HUES48 (cell line): ENCODE data around the gene MEGF6.

ENCODE experiments used
- H3K27ac ChIP-seq: one replicate; pipeline ENCODE4 v1.7.0; 2013; ENCODE audit warnings: low read depth, low read length, inconsistent platforms
- H3K27me3 ChIP-seq: 2 replicates; pipeline ENCODE4 v1.6.1; 2013; ENCODE audit warnings: mild to moderate bottlenecking, low read length; ENCODE audit not compliant: control insufficient read depth, insufficient read depth
- H3K36me3 ChIP-seq: 2 replicates; pipeline ENCODE4 v1.6.1; 2013; ENCODE audit warnings: low read length; ENCODE audit not compliant: control insufficient read depth, insufficient read depth
- H3K4me1 ChIP-seq: 2 replicates; pipeline ENCODE4 v1.6.1; 2013; ENCODE audit warnings: mild to moderate bottlenecking, low read length; ENCODE audit not compliant: control insufficient read depth, insufficient read depth
- H3K4me3 ChIP-seq: 2 replicates; pipeline ENCODE4 v1.5.1; 2013; ENCODE audit warnings: mild to moderate bottlenecking, low read depth, low read length
- H3K9ac ChIP-seq: 2 replicates; pipeline ENCODE4 v1.6.1; 2013; ENCODE audit warnings: mild to moderate bottlenecking, low read depth, low read length, moderate library complexity
- H3K9me3 ChIP-seq: 2 replicates; pipeline ENCODE4 v1.6.1; 2013; ENCODE audit warnings: low read length; ENCODE audit not compliant: control insufficient read depth, insufficient read depth

The MEGF6 gene

GRCh38 chr1:3652548-3653285 lies 41.4 kb upstream of the MEGF6 start:
- Histone ChIP-seq H3K9ac (no peak overlapping the region), H3K27ac (no peak overlapping the region), H3K27me3 (peaks cover 74% of the 10 kb centered on the region), H3K4me1 (peaks cover 8% of the 10 kb centered on the region; the same call in 1 of the 2 replicates), H3K4me3 (peak overlapping the region; percentile 95), H3K36me3 (0 out of 2 replicates have a peak, but pooled peaks cover 5% of the 10 kb centered on the region), H3K9me3 (no peaks in the 10 kb centered on the region)

- no peaks in the 10 kb centered on the region for H3K9me3 ChIP-seq
- H3K4me3 ChIP-seq = peak within 1 kb of the TSS; percentile 95
- no peak within 1 kb of the TSS for H3K27ac ChIP-seq
- peaks cover 12% of the 10 kb centered on the region for H3K36me3 ChIP-seq
- no peak within 1 kb of the TSS for H3K9ac ChIP-seq
- H3K27me3 ChIP-seq = peaks cover 69% of the 10 kb centered on the region
- peaks cover 8% of the 10 kb centered on the region; the same call in 1 of the 2 replicates for H3K4me1 ChIP-seq
These were observed 40.7 kb upstream of the MEGF6 start, which contains the start of gene TP73 for GRCh38 chr1:3651930-3652547. TSS of gene TP73 (plus strand) at chr1:3652516. CDS start at chr1:3682366, 29,850 bp downstream.

DNA sequence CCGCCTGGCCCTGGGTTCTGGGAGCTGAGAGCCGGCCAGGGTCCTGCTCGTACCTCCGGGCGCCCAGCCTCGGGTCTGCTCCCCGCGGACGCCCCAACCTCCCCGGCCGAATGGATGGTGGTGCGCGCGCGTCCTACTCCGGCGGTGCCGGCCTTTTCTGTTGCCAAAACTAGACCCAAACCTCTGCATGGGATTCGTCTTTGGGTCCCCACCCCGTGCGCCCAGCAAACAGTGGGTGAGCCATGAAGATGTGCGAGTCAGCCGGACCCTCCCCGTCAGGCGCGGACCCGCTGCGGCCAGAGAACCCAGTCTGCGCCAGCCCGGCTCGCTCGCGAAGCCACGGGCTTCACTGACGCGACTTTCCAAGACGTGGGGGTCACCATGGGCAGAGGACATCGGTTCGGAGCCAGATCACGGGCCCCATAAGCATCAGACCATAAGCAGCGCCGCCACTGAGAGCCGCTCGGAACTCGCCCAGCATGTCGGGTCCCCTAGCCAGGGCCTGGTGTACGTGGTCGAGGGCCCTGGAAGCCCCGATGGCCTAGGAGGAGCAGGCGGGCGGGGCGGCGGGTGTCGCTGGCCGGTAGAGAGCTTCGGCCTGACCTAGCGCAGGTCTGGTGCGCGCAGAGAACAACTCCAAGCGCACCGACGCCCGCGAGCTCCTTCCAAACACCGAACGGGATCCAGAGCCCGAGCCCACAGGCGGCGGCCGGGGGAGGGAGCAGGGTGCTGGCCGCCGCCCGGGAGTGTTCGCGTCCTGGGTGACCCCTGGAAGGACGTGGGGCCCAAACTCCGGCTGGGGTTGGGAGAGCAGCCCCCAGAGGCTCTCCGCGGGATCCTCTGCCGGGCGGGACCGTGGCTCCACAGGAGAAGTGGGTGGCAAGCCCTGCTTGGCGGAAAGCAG lies 40.0 kb upstream of the MEGF6 start:
- Histone ChIP-seq H3K27ac (no peak overlapping the region), H3K9ac (no peak overlapping the region), H3K4me3 (peak overlapping the region; percentile 95), H3K9me3 (no peaks in the 10 kb centered on the region), H3K4me1 (peaks cover 8% of the 10 kb centered on the region; the same call in 1 of the 2 replicates), H3K27me3 (peaks cover 61% of the 10 kb centered on the region), H3K36me3 (peaks cover 19% of the 10 kb centered on the region)

GRCh38 chr1:3650248-3651025 lies 39.1 kb upstream of the MEGF6 start:
- Histone ChIP-seq H3K27ac (no peak overlapping the region), H3K9ac (no peak overlapping the region), H3K4me3 (peak overlapping the region; percentile 95), H3K36me3 (peaks cover 28% of the 10 kb centered on the region), H3K9me3 (no peaks in the 10 kb centered on the region), H3K4me1 (peaks cover 8% of the 10 kb centered on the region; the same call in 1 of the 2 replicates), H3K27me3 (peaks cover 55% of the 10 kb centered on the region)

DNA sequence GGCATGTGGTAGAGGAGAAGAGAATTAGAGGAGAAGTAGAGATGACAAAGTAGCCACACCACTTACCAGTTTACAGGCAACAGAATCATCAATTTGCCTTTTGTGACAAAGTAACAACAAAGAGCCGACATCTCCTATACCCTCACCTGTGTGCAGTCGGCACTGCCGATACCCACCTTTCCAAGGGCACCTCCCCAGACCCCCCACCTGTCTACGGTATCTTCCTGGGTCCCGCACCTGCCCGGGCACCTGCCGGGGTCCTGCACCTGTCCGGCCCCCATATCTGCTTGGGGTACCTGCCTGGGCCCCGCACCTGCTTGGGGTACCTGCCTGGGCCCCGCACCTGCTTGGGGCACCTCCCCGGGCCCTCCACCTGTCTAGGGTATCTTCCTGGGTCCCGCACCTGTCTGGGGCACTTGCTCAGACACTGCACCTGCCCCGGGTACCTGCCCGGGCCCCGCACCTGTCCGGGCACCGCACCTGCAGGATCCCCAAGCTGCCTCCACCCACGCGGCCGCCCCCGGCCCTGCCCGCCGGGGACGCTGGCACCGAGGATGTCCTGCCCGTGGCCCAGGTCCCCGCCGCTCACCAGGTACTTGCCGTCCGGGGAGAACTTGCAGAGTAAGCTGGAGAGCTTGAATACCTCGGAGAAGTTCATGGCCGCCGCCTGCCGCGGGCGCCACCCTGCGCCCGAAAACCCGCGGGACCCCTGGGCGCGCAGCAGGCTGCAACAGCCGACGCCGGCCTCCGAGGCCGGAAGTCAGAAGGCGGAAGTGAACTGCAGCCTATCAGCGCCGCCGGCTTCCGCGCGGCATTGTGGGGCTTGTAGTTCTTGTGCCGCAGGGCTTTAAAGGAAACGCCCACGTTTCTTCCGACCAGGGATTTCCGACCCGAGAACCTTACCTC lies 38.3 kb upstream of the MEGF6 start, which contains the start of gene WRAP73:
TSS of gene WRAP73 (minus strand) at position 762 of the 906 bp plus-strand sequence. CDS start at position 658, 104 bp downstream.
- Histone ChIP-seq H3K27me3 (peaks cover 46% of the 10 kb centered on the region), H3K9ac (0 out of 2 replicates have a peak within 1 kb of the TSS, but pooled peaks have one; percentile 35), H3K4me3 (peak within 1 kb of the TSS; percentile 95), H3K27ac (no peak within 1 kb of the TSS), H3K4me1 (peaks cover 8% of the 10 kb centered on the region; the same call in 1 of the 2 replicates), H3K36me3 (peaks cover 33% of the 10 kb centered on the region), H3K9me3 (no peaks in the 10 kb centered on the region)

DNA sequence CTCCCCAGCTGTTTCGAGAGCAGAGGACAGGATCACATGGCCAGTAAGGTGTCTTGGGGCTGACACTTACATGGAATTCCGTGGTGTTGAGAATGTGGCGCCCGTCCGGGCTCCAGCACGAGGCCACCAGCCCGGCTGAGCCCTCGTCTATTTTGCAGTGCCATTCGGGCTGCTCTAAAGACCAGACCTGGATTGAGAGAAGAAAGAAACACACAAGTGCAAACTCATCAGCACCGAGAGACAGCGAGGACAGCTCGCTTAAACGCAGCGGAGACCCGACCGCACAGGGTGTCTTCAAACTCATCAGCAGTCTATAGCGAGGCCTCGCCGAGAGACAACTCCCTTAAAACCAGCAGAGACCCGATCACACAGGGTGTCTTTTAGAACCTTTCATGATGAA lies 35.3 kb upstream of the MEGF6 start:
- Histone ChIP-seq H3K36me3 (peaks cover 39% of the 10 kb centered on the region), H3K9me3 (no peaks in the 10 kb centered on the region), H3K9ac (no peak overlapping the region), H3K4me1 (peaks cover 8% of the 10 kb centered on the region; the same call in 1 of the 2 replicates), H3K27me3 (peaks cover 16% of the 10 kb centered on the region), H3K4me3 (no peak overlapping the region), H3K27ac (no peak overlapping the region)

DNA sequence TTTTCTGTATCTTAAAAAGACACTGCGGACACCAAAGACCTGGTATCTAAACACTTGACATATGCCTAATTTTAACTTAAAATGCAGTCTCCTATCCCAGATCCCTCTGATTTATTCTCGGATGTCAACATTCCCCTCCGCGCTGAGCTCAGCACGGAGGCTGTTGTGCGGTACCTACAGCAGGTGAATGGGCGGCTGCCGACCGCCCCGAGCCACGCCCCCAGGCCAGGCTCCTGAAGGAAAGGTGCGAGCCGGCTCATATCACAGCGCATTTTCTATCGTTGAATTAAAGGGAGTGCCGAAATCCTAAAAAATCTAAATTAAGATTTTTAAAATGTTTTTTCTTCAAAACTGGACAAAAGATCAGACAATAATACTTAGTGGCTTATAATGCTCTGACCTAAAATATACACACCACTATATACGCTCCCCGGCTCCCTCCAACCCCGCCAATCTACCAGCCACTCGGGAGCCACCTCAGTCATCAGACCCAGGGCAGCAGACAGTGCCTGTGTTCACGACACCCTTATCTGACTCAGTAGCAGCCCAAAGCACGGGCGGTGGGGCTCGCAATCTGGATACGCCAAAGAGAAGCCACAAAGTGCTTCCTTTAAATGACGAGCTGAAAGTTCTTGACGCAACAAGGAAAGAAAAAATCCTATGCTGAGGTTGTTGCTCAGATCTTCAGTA lies 34.5 kb upstream of the MEGF6 start:
- peaks cover 8% of the 10 kb centered on the region for H3K27me3 ChIP-seq
- H3K9me3 ChIP-seq = no peaks in the 10 kb centered on the region
- no peak overlapping the region for H3K27ac ChIP-seq
- peaks cover 45% of the 10 kb centered on the region for H3K36me3 ChIP-seq
- no peak overlapping the region for H3K4me3 ChIP-seq
- peaks cover 8% of the 10 kb centered on the region; the same call in 1 of the 2 replicates for H3K4me1 ChIP-seq
- no peak overlapping the region for H3K9ac ChIP-seq

DNA sequence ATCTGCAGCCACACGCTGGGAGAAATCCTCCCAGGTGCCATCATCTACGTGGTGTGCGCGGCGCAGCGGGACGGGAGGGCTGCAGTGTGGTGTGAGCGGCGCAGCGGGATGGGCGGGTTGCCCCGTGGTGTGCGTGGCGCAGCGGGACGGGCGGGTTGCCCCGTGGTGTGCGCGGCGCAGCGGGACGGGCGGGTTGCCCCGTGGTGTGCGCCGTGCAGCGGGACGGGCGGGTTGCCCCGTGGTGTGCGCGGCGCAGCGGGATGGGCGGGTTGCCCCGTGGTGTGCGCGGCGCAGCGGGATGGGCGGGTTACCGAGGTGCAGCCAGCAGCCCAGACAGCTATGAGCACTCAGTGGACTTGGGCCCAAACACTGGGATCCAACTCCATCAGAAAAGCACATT lies 33.9 kb upstream of the MEGF6 start:
- peaks cover 3% of the 10 kb centered on the region for H3K27me3 ChIP-seq
- H3K9me3 ChIP-seq = no peaks in the 10 kb centered on the region
- H3K4me3 ChIP-seq = no peak overlapping the region
- H3K27ac ChIP-seq = no peak overlapping the region
- H3K4me1 ChIP-seq = peaks cover 8% of the 10 kb centered on the region; the same call in 1 of the 2 replicates
- H3K9ac ChIP-seq = no peak overlapping the region
- peaks cover 45% of the 10 kb centered on the region for H3K36me3 ChIP-seq

- Histone ChIP-seq H3K9me3 (no peaks in the 10 kb centered on the region), H3K9ac (no peak overlapping the region), H3K4me3 (no peak overlapping the region), H3K27ac (no peak overlapping the region), H3K36me3 (peaks cover 51% of the 10 kb centered on the region), H3K27me3 (no peaks in the 10 kb centered on the region), H3K4me1 (peaks cover 6% of the 10 kb centered on the region; the same call in 1 of the 2 replicates)
These were observed 33.0 kb upstream of the MEGF6 start for GRCh38 chr1:3644273-3644672.
